Ecto neural progenitor cell (in vitro differentiated cells): ENCODE data around the gene MBD3.
A peak's percentile ranks its signal among the peaks of the same experiment; 100 is the strongest.

ENCODE experiments used
- DNase-seq: peaks from one replicate; pipeline ENCODE4 v3.0.0-alpha.2; 2018; ENCODE audit warnings: low spot score

MBD3 gene

GRCh38 chr19:1598777-1599459 is 6.3 kb upstream of the MBD3 start:
- DNase-seq, result no peak

GRCh38 chr19:1593501-1593772 is 772 bp upstream of the MBD3 start:
- no peak for DNase-seq

GRCh38 chr19:1592024-1592754 is 476 bp downstream of the MBD3 start:
- DNase-seq, result peak; percentile 91

GRCh38 chr19:1591421-1592023 is 1.1 kb downstream of the MBD3 start:
- peak; percentile 58 for DNase-seq

- peak; percentile 62 for DNase-seq
Observed at GRCh38 chr19:1590641-1591397, 1.8 kb downstream of the MBD3 start.

GRCh38 chr19:1587872-1588271 is 4.8 kb downstream of the MBD3 start:
- DNase-seq, result no peak

GRCh38 chr19:1585243-1585580 is 7.5 kb downstream of the MBD3 start:
- no peak for DNase-seq

- no peak for DNase-seq
Observed at GRCh38 chr19:1584500-1585242, 8.0 kb downstream of the MBD3 start.

GRCh38 chr19:1582201-1582600 is 10.5 kb downstream of the MBD3 start:
- DNase-seq, result no peak

- DNase-seq, result no peak
Observed at GRCh38 chr19:1580957-1581356, 11.7 kb downstream of the MBD3 start.

GRCh38 chr19:1580382-1580781 is 12.3 kb downstream of the MBD3 start:
- no peak for DNase-seq

- DNase-seq, result no peak
Observed at GRCh38 chr19:1579222-1579621, 13.4 kb downstream of the MBD3 start.

GRCh38 chr19:1577929-1578618 is 14.6 kb downstream of the MBD3 start:
- DNase-seq, result no peak

GRCh38 chr19:1577090-1577928 is 15.4 kb downstream of the MBD3 start:
- DNase-seq, result no peak

- DNase-seq, result no peak
Observed at GRCh38 chr19:1576242-1577089, 16.2 kb downstream of the MBD3 start.

- no peak for DNase-seq
Observed at GRCh38 chr19:1575323-1576241, 17.1 kb downstream of the MBD3 start.

GRCh38 chr19:1574354-1575136 is 18.1 kb downstream of the MBD3 start:
- DNase-seq, result no peak

- DNase-seq, result no peak
Observed at GRCh38 chr19:1572795-1573194, 19.9 kb downstream of the MBD3 start.
